Cerebellar nuclear complex (tissue), 1 donor: ENCODE measurements around the gene COL5A1.

Experiments used
- DNase-seq, 2 experiments: peaks; one replicate each; lab custom pipeline; 2025; lab: John Stamatoyannopoulos, UW

Gene COL5A1

DNA sequence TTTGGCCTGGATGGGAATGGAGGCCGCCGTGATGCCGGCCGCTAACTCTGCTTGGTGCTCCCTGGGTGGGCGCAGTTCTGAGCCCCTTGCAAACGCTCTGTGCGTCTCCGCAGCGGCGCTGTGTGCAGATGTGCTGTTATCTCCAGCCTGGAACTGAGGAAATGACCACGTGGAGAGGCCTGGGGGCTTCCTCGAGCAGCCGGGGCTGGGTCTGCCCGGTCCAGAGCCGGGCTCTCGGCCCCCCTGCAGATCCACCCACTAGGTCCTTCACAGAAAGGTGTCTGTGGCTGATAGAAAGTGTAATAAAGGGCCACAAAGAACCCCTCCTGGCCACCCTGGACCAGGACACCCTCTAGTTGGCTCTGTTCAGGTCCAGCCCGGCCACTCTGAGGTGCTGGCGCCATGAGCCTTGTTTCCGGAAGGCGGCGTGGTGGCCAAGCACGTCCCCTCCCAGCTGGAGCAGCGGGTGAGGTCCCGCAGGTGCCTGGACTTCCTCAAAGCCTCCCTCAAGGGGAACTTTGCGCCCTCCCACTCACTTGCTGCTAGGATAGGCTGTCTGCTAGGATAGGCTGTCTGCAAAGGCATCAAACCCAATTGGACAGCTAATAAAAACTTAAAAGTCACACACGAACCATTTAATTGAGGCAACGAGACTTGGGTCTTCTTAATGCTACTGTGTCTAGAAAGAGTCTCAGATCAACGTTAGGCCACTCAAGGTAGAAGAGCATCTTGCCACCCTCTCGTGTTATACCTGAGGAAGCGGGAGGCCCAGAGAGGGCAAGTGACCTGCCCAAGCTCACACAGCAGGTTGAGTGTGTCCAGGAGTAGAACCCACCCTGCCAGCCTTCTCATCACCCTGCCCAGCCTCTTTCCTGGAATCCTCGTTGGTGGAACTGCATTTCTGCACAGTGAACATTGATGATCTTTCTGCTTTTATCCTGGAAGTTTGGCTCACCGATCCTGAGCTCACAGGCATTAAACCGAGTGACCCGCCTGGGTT is 129.7 kb downstream of the COL5A1 start:
- DNase-seq = no peak

GRCh38 chr9:134772331-134772730 is 130.7 kb downstream of the COL5A1 start:
- no peak for DNase-seq

DNA sequence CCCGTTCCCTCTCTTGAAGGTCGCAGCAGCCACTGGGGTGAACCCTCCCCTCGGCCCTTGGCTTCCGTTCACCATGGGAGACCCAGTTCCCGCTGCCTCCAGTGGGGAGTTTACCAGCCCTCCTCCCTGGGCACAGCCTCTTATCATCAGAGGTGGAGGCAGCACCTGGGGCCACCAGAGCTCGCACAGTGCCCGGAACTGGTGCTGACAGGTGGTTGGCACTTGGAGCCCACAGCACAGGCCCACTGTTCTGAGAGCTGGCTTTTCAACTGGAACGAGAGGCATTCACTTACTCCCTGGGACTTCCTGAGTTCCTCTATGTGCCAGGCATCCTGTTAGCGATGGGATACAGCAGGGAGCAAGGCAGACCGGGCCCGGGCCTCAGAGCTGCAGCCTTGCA is 132.2 kb downstream of the COL5A1 start:
- DNase-seq = no peak

DNA sequence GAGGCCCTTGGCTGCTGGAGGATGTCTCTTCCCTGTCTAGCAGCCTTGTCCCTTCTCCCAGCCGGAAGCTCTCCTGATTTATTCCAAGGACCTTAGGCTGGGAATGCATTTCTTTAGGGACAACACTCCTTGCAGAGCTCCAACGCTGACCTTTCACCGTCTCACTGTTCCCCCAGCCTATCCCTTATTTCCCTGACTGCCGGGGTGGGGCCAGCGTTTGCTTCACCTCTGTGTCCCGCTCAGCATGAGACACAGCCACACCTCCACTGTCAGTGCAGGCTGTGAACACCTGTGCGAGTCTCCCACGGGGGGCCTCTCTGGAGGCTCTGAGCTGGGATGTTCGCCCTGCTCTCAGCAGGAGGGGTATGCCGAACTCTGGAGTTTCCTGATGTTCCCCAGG is 132.8 kb downstream of the COL5A1 start:
- no peak for DNase-seq

DNA sequence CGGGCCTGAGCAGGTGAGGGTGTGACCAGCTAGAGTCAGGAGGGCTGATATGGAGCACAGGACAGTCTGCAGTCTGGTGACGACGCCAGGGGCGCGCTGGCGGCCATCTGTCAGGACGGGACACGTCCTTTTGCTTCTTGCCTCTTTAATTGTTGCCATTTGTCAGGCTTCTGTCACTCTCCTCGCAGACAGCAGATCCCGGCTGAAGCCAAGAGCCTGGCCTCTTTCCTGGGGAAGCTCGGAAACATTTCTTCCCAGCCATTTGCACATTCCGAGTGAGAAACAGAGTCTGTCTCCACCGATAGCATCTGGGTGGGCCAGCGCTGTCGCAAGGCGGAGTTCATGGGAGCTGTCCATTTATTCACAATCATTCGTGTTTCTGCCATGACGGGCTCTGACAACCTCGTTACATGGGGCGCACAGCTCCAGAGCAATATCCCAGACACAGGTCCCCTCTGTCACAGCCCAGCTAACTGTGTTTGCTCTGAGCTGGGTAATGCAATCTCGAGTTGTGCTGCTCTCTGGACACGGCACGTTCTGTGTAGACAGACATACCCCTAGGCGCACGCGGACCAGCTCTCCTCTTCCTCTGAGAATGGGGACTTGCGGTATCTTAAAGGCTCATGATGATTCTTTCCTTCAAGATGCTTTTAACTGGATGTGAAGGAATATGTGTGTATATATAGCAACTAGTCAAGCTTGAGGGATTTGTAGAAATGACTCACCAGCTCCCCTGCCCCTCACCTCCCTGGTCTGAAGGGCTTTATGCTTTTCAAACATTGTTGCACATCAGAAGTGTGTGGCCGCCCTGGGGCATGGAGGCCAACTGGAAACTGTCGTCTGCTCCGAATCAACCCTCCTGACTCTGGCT is 133.7 kb downstream of the COL5A1 start:
- no peak for DNase-seq

GRCh38 chr9:134776080-134776796 is 134.6 kb downstream of the COL5A1 start:
- DNase-seq = no peak

GRCh38 chr9:134777153-134777552 is 135.6 kb downstream of the COL5A1 start:
- no peak for DNase-seq

- DNase-seq = no peak
Observed at GRCh38 chr9:134778156-134778555, 136.6 kb downstream of the COL5A1 start.

DNA sequence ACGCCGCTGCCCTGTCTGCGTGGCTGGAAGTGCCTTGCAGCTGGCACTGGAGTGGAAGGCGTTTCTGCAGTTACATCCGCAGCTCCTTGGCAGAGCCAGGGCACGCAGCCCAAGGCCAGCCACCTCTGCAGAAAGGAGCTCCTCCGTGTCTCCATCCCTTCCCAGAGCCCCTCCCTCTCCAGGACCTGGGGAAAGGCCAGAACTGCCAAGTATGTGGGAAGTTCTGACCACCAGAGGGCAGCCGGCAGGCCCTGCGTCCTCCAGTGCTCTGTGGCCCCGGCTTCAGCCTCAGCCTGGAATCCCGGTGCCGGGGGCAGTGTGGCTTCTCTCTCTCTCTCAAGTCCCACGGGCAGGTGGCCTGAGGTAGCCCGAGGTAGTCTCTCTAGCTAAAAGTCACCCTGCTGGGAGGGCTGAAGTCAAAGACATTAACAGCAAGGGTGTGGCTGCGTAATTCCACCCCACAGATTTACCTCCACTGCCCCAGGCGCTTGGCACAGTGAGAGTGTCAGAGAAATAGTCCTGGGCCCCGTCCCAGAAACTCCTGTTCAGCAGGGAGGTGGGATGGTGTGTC is 137.3 kb downstream of the COL5A1 start:
- DNase-seq = no peak

GRCh38 chr9:134779640-134780039 is 138.0 kb downstream of the COL5A1 start:
- DNase-seq = no peak

DNA sequence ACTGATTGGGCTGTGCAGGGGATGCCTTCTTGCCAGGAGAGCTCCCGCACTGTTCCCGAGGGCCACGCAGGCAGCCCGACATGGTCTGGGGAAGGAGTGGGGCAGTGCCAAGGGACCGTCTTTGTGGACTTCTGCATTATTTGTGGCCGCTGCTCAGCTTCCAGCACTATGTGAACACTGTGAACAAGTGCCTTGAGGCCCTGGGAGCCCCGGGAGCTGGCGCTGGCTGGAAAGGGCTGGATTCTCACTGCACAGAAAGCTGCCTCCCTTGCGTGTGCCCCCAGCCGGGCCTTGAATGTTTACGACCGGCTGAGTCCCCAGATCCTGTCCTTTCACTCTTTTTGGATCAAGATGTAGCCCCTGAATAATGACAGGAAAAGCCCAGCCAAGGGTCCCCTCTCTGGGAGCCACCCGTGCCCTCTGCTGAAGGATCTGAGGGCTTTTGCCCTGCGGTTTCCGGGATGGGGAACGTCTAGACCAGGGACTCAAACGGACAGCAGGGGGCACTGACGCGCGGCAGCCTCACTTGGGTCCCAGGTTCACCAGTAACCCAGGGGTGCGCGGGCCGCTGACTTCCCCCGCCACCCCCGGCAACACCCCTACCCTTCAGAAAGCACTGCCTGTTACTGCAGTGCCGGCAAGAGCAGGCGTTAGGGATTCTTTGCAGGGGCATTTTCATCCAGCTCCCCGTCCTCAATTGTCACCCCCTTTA is 140.1 kb downstream of the COL5A1 start:
- no peak for DNase-seq

DNA sequence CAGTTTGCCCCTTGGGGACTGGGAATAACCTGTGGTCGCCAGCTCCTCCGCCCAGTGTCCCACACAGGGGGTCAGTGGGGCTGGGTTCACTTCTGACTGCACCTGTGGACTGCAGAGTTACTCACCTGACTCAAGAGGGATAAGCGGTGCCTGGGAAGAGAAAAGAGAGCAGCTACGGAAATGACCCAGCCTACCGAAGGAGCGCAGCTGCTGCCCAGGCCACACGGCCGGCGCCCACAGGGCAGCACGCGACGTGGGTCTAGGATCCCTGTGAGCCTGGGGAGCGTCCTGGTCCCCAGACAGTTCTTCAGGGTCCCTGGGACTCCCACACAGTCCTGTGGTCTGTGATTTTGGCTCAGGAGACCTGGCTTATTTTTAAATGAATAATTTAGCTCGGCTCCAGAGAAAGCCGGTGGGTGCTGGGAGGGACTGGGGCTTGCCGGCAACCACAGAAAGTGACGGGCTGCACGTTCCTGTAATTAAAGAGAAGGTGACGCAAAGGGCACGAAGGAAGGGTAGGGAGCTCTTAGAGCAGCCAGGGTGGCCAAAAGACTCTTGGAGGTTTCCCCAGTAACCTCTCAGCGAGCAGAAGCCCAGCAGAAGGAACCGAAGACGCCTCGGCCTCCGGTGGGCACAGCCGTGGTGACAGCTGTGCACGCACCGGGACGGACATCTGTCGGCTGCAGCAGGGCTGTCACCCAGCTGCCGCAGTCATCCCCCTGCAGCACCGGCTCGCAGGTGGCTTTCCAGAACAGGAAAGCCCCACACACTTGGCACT is 141.5 kb downstream of the COL5A1 start:
- no peak for DNase-seq

- no peak for DNase-seq
Observed at GRCh38 chr9:134783699-134784039, 142.1 kb downstream of the COL5A1 start.

DNA sequence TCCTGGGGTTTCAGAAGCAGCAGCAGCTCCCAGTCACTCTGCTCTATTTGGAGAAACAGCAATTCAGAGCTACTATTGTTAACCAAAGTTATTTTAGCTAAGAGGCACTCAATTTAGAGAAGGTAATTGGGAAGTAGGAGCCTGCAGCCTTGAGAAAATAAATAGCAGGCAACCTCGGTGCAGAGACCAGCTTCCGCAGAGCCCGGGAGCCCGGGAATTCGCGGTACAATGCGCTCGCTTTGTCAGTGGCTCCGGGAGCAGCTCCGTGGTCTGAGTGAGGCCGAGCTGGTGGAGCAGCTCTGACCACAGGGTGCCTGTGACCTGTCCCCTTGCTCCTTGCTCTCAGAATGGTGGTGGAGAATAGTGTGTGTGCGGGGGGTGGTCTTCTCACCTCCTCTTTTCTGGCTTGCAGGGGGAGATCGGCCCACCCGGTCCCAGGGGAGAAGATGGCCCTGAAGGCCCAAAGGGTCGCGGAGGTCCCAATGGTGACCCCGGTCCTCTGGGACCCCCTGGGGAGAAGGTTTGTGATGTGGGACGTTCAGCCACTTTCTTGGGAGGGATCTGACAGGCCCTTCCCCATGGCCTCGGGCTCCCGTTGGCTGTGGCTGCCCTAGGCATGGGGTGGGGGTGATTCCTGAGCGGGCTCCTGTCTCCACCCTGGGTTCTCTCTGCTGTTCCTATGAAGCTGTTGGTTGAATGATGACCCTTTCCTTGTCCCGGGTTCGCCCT is 143.1 kb downstream of the COL5A1 start:
- DNase-seq = no peak

DNA sequence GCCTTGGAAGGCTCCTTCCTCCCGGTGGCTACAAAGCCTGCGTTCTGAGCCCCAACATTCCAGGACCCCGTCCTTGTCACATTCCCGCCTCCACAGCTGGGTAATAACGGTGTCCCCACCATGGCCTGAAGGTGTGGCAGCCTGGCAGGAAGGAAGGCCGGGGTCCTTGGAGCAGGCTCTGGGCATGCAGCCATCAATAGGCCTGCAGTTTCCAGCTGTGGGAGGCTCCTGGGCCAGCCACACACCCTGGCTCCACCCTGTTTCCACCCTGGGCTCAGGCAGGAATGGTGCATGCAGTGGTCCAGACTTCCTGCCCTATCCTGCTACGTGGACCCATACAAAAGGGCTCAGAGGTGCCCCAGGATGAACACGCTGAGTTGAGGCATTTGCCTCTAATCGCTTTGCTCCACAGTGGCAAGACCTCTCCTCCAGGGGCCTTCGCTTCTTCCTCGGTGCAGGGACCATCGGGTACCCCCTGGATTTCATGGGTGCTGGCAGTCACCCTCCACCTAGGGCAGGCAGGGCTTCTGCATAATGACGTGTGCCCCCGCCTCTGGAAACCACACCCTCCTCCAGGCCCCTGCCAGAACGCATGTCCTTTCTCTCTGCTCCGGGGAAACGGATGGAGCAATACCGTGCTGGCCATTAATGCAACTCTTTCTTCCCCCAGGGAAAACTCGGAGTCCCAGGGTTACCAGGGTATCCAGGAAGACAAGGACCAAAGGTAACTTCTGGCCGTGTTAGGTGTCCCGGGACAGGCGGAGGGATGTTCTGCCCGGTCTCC is 143.9 kb downstream of the COL5A1 start:
- no peak for DNase-seq

GRCh38 chr9:134787601-134788531 is 146.3 kb downstream of the COL5A1 start:
- no peak for DNase-seq

GRCh38 chr9:134789168-134789567 is 147.6 kb downstream of the COL5A1 start:
- no peak for DNase-seq

DNA sequence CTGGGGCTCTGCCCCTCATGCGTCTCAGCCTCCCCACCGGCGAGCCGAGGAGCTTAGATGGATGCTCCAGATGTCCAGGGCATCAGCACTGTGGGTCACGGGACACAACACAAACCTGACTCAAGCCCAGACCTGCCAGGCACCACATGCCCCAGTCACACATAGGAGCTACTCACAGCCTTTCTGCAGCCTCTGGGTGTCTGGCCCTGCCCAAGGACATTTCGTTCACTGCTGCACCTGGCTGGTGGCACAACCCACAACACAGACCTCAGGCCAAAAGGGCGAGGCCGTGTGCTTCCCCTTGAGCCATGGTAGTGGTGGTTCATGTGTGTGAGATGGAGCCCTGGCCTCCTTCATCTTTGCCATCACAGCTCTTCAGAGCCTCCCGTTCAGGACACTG is 149.4 kb downstream of the COL5A1 start:
- no peak for DNase-seq
